MCF 10A (cell line): ENCODE measurements around the gene TRMT112. TPM values are rescaled to one million over a fixed set of nuclear protein-coding genes. Genes with fewer than 3 reads are reported as not detected.
A peak's percentile ranks its signal among the peaks of the same experiment; 100 is the strongest.

Source experiments
- BruUV-seq: library from RNA; stranded (reverse); fragments of 400-500 nt; replicated peaks from 2 replicates; lab custom pipeline; 2021; lab: Mats Ljungman, UMichigan
- CTCF ChIA-PET: fragments of 300-600 bp; sonication (Branson Sonifier 250); formaldehyde crosslinking; extraction: SDS; loops from one replicate; lab custom pipeline; 2021; ENCODE audit warnings: antibody characterized with exemption, inconsistent platforms; lab: Yijun Ruan, JAX
- POLR2A ChIA-PET: fragments of 300-600, 350-650 bp; sonication (Branson Sonifier 250); formaldehyde crosslinking; extraction: SDS; loops from one replicate; lab custom pipeline; 2020; ENCODE audit warnings: antibody characterized with exemption, inconsistent platforms; lab: Yijun Ruan, JAX
- DNase-seq: peaks from one replicate; pipeline ENCODE4 v3.0.0-alpha.2; 2018; ENCODE audit not compliant: unreplicated experiment
- H3K27ac Mint-ChIP-seq: one replicate; pipeline ENCODE4 v1.8.0; 2022; ENCODE audit warnings: mild to moderate bottlenecking, low read depth, mixed read lengths; ENCODE audit not compliant: unreplicated experiment
- H3K27me3 Mint-ChIP-seq: one replicate; pipeline ENCODE4 v1.8.0; 2022; ENCODE audit warnings: mixed read lengths; ENCODE audit not compliant: insufficient read depth, unreplicated experiment
- H3K36me3 Mint-ChIP-seq: one replicate; pipeline ENCODE4 v1.8.0; 2022; ENCODE audit warnings: mild to moderate bottlenecking, moderate library complexity, mixed read lengths; ENCODE audit not compliant: insufficient read depth, unreplicated experiment
- H3K4me1 Mint-ChIP-seq: one replicate; pipeline ENCODE4 v1.8.0; 2022; ENCODE audit warnings: mixed read lengths; ENCODE audit not compliant: insufficient read depth, unreplicated experiment
- H3K4me3 Mint-ChIP-seq: one replicate; pipeline ENCODE4 v1.8.0; 2022; ENCODE audit warnings: mild to moderate bottlenecking, moderate library complexity, mixed read lengths; ENCODE audit not compliant: unreplicated experiment
- H3K9me3 Mint-ChIP-seq: one replicate; pipeline ENCODE4 v1.8.0; 2022; ENCODE audit warnings: mixed read lengths; ENCODE audit not compliant: unreplicated experiment
- intact Hi-C: fragments of 100-400 bp; cut with micrococcal nuclease; formaldehyde crosslinking; loops from 2 replicates; pipeline ENCODE4 v1.14.1; 2022
- total RNA-seq: library from RNA; stranded (reverse); gene quantifications from 2 replicates; pipeline ENCODE4 v1.2.3, GENCODE V29; 2022
- TF ChIP-seq, protein P1 (sequence below): fragments of 200-600 bp; IDR thresholded peaks from one replicate; pipeline ENCODE4 v1.8.0; 2022; ENCODE audit warnings: antibody characterized with exemption, mild to moderate bottlenecking; ENCODE audit not compliant: unreplicated experiment

Gene TRMT112
- total RNA-seq, 1 experiment from 2014 or later: 284 TPM

DNA sequence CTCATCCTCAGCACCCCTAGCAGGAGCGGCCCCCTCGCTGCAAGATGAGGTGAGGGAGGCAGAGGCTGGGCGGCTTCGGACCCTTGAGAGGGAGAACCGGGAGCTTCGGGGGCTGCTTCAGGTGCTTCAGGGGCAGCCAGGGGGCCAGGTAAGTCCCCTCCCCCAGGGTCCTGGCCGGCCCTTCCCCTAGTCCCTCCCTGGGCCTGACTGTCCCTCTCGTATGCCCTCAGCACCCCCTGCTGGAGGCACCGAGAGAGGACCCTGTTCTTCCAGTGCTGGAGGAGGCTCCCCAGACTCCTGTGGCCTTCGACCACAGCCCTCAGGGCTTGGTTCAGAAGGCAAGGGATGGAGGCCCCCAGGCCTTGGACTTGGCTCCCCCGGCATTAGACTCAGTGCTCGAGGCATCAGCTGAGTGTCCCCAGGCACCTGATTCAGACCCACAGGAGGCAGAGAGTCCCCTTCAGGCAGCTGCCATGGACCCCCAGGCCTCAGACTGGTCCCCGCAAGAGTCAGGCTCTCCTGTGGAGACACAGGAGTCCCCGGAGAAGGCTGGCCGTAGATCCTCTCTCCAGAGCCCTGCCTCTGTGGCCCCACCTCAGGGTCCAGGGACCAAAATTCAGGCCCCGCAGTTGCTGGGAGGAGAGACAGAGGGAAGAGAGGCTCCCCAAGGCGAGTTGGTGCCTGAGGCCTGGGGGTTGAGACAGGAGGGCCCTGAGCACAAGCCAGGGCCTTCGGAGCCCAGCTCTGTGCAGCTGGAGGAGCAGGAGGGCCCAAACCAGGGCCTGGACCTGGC lies 26.6 kb upstream of the TRMT112 start:
- DNase-seq: peak; percentile 48
- H3K36me3 Mint-ChIP-seq: no peaks in the 10 kb centered on the region
- H3K4me1 Mint-ChIP-seq: peaks cover 17% of the 10 kb centered on the region
- no peak overlapping the region for H3K4me3 Mint-ChIP-seq
- POLR2A ChIA-PET: interaction anchor here (0.9 to 15.4 kb wide), 2 partner anchors 9 to 26 kb away, joined by 3 to 285 read pairs; partner anchors contain the start of genes PRDX5 and TRMT112
- BruUV-seq: no TSS peak
- H3K27ac Mint-ChIP-seq: no peak overlapping the region
- no peaks in the 10 kb centered on the region for H3K9me3 Mint-ChIP-seq
- intact Hi-C loops: no loop called here
- CTCF ChIA-PET: interaction anchor here (0.6 to 4.2 kb wide), 11 partner anchors 9 to 472 kb away, joined by 3 to 58 read pairs (median 4); partner anchors contain the start of genes PRDX5 and TRMT112
- H3K27me3 Mint-ChIP-seq: no peaks in the 10 kb centered on the region
- TF ChIP-seq, protein P1, sequence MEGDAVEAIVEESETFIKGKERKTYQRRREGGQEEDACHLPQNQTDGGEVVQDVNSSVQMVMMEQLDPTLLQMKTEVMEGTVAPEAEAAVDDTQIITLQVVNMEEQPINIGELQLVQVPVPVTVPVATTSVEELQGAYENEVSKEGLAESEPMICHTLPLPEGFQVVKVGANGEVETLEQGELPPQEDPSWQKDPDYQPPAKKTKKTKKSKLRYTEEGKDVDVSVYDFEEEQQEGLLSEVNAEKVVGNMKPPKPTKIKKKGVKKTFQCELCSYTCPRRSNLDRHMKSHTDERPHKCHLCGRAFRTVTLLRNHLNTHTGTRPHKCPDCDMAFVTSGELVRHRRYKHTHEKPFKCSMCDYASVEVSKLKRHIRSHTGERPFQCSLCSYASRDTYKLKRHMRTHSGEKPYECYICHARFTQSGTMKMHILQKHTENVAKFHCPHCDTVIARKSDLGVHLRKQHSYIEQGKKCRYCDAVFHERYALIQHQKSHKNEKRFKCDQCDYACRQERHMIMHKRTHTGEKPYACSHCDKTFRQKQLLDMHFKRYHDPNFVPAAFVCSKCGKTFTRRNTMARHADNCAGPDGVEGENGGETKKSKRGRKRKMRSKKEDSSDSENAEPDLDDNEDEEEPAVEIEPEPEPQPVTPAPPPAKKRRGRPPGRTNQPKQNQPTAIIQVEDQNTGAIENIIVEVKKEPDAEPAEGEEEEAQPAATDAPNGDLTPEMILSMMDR: peak; percentile 36

DNA sequence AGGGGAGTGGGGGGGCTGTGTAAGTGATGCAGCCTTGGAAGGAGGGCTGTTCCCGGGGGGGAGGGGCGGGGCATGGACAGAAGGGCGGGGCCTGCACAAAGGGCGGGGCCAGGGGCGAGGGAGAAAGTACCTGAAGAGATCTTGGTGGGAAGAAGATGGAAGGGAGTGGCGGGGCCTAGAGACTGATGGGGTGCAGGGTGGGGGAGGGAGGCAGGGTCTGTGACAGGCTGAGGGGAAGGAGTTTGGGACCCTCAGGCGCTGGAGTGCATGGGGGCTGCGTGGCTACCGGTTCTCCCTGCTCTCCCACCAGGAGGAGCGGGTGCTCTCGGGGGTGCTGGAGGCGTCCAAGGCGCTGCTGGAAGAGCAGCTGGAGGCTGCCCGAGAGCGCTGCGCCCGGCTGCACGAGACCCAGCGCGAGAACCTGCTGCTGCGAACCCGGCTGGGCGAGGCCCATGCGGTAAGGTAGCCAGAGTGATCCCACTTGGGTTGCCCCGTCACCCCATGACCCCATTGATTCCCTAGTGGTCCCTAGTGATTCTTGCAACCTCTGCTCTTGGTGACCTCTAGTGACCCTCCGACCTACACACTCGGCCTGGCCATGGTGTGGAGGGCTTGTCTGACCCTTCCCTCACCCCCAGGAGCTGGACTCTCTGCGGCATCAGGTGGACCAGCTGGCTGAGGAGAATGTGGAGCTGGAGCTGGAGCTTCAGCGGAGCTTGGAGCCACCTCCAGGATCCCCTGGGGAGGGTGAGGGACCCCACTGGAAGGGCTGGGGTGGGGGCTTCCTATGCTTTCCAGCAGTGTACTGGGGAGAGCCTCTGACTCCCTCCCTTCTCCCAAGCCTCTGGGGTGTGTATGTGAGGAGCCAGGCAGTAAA lies 25.7 kb upstream of the TRMT112 start:
- H3K27me3 Mint-ChIP-seq: no peaks in the 10 kb centered on the region
- H3K4me3 Mint-ChIP-seq: peak overlapping the region; percentile 65
- POLR2A ChIA-PET: interaction anchor here (0.7 to 15.4 kb wide), 10 partner anchors 10 to 1890 kb away, joined by 3 to 285 read pairs (median 4); partner anchors contain the start of genes PRDX5 and TRMT112
- TF ChIP-seq, protein P1: no peak
- peaks cover 17% of the 10 kb centered on the region for H3K4me1 Mint-ChIP-seq
- CTCF ChIA-PET: interaction anchor here (0.6 to 4.2 kb wide), 13 partner anchors 8 to 473 kb away, joined by 3 to 58 read pairs (median 4); partner anchors contain the start of genes PRDX5 and TRMT112
- no peak for DNase-seq
- H3K27ac Mint-ChIP-seq: no peak overlapping the region
- H3K9me3 Mint-ChIP-seq: no peaks in the 10 kb centered on the region
- H3K36me3 Mint-ChIP-seq: no peaks in the 10 kb centered on the region
- no TSS peak for BruUV-seq
- intact Hi-C loops: no loop called here

DNA sequence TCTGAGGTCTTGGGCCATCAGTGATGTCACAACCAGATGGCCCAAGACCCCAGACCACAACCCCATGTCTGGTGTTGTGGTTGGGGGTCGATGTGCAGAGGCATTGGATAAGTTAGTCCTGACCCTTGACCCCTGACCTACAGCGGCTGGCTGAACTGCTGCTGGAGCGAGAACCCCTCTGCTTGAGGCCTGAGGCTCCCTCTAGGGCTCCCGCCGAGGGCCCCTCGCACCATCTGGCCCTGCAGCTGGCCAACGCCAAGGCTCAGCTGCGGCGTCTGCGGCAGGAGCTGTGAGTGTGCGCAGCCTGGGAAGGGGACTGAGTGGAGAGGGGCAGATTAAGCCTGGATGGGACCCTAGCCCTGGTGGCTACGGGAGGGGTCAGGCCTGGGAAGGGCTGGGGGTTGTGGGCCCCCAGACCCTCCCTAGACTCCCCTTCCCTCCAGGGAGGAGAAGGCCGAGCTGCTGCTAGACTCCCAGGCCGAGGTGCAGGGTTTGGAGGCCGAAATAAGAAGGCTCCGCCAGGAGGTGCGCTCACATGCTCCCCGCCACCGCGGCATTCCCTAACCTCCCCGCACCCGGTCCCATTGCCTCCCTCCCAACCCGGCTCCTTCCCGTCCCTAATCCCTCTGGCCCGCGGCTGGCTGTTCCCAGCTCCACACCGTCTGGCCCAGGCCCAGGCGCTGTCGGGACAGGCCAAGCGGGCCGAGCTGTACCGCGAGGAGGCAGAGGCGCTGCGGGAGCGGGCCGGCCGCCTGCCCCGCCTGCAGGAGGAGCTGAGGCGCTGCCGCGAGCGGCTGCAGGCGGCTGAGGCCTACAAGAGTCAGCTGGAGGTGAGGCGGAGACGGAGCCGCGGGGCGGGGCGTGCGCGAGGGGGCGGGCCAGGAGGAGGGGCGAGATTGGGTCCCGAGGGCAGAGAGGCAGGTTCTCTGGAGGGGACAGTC lies 24.8 kb upstream of the TRMT112 start:
- intact Hi-C loops: no loop called here
- no peaks in the 10 kb centered on the region for H3K36me3 Mint-ChIP-seq
- BruUV-seq: no TSS peak
- no peaks in the 10 kb centered on the region for H3K9me3 Mint-ChIP-seq
- peaks cover 12% of the 10 kb centered on the region for H3K4me1 Mint-ChIP-seq
- TF ChIP-seq, protein P1: peak; percentile 36
- peak overlapping the region; percentile 65 for H3K4me3 Mint-ChIP-seq
- DNase-seq: peak; percentile 90
- H3K27me3 Mint-ChIP-seq: no peaks in the 10 kb centered on the region
- ChIA-PET CTCF (interaction anchor here (0.6 to 4.2 kb wide), 13 partner anchors 8 to 432 kb away, joined by 3 to 58 read pairs (median 4); partner anchors contain the start of genes PRDX5 and TRMT112), POLR2A (interaction anchor here (0.7 to 15.4 kb wide), 9 partner anchors 10 to 1889 kb away, joined by 3 to 285 read pairs (median 4); partner anchors contain the start of genes PRDX5 and TRMT112)
- H3K27ac Mint-ChIP-seq: peak overlapping the region; percentile 35
